Activated CD8-positive, alpha-beta memory T cell treated with anti-CD3 and anti-CD28 coated beads for 1 hour (primary cell): ENCODE results near the gene ACER2.
"Not testable (repeated sequence)": the region's sequence is repeated elsewhere in the genome, so short reads cannot be mapped to it uniquely, and the experiment has no call there.

Source experiments
- DNase-seq, 2 donors: peaks; one replicate each; pipeline ENCODE4 v3.0.0-alpha.2; 2020; ENCODE audit warnings: low read depth in 1 of 2; ENCODE audit errors: extremely low read depth in 1 of 2

The ACER2 gene

GRCh38 chr9:19408316-19408692 is 505 bp upstream of the ACER2 start:
- no peak for DNase-seq

- no peak for DNase-seq
Measured at GRCh38 chr9:19409401-19410194, 789 bp downstream of the ACER2 start.

DNA sequence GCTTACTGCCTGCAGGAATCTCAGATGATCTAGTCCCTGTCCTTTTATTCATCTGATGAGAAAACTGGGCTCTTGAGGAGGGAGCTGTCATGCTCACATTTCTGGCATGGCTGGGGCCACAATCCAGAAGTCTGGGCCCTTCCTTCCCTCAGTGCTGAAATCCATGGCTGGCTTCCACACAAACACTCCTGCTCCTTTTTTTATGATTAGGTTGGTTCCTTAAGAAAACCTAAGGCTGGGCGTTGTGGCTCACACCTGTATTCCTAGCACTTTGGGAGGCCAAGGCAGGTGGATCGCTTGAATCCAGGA is 1.3 kb downstream of the ACER2 start:
- no peak for DNase-seq

DNA sequence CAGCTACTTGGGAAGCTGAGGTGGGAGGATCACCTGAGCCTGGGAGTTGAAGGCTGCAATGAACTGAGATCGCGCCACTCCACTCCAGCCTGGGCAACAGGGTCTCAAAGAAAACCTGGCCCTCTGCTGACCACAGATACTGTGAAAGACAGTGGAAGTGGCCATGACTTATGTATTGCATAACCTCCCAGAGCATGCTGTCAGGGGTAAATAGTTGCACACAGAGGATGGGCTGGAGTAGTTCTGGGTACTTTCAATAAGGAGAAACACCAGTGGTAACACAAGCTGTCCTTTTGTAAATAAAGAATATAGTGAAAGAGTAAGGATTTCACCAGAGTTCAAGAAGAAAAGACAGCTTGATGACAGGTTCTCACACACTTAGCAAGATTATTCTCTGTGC is 1.8 kb downstream of the ACER2 start:
- no peak for DNase-seq

DNA sequence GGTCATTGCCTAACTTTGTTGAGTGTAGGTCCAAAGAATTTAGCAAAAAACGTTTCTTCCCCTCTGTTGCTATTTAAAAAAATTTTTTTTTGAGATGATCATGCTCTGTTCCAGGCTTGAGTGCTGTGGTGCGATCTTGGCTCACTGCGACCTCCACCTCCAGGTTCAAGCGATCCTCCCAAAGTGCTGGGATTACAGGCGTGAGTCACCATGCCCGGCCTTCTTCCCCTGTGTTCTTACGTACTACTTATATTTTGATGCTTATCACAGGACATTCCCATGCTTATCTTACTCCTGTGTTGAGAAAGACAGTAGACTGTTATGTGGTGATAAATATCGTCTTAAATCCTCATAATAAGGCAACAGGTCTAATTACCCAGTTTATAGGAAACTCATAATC is 2.5 kb downstream of the ACER2 start:
- no peak for DNase-seq

- not testable (repeated sequence) for DNase-seq
Measured at GRCh38 chr9:19413456-19413855, 4.6 kb downstream of the ACER2 start.

DNA sequence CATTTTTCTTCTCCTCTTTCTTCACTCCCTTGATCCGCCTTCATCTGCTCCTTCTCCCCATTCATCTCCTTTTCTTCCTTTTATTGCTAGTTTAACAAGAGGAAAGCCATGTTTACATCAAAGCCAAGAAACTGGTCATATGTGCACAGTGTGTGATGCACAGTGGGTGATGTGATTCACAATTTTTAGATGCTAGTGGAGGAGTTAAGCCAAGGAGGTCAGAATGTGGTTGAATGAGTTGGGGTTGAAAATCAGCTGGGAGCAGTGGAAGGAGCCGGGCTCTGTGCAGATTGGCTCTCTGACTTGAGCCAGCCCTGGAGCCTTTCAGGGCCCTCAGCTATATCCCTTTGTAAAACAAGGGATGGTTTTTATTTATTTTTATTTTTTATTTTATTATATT is 7.3 kb downstream of the ACER2 start:
- DNase-seq = no peak

- no peak for DNase-seq
Measured at GRCh38 chr9:19420877-19421276, 12.1 kb downstream of the ACER2 start.

DNA sequence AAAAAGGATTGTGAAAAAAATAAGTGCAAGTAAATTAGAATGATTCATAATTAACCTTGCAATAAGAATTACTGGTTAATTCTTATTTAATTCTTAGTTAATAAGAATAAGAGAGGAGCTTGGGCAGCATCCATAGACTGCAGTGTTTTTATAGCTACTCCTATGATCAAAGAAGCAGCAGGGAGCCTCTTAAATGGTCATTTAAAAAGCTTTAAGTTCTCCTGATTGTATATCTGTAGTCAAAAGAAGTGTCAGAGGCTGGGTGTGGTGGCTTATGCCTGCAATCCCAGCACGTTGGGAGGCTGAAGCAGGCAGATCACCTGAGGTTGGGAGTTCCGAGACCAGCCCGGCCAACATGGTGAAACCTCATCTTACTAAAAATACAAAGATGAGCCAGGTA is 14.4 kb downstream of the ACER2 start:
- DNase-seq = no peak

GRCh38 chr9:19424176-19424779 is 15.5 kb downstream of the ACER2 start:
- DNase-seq = no peak

DNA sequence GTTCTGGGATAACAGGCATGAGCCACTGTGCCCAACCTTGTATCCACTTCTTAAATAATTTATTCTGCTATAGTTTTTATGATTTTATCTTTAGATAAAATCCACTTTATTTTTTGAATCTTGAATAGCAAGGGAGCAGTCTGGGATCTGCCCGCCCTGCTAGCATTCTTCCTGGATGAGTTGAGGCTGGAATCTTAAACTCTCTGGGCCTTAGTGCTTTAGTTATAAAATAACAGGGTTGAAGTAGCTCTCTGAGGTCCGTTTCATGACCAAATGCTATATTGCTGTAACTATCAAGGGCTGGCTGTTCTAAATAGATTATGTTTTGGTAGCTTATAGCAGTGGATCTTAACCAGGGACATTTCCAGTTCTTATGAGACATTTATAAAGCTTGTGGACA is 20.8 kb downstream of the ACER2 start:
- no peak for DNase-seq

DNA sequence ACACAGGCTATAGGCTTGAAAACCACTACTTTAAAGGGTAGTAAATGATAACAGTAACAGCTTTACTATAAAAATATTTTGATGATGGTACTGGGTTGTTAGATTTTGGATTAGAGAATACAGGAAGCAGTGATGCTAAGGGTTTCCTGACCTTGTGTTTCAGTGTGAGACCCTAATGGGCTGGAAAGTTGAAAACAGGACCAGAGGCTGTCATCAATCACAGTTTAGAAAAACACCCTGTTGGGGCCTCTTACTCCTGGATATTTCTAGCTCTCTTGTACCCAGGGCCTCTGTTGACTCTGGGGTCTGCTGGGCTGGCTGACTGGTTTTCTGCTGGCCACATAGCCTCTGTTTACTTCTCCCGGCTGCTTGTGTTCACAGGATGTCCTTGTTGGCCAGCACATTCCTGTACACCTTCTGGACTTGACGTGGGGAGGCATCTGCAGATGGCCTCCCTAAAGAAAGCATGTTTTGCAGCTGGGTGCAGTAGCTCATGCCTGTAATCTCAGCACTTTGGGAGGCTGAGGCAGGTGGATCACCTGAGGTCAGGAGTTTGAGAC is 21.5 kb downstream of the ACER2 start:
- DNase-seq = no peak

DNA sequence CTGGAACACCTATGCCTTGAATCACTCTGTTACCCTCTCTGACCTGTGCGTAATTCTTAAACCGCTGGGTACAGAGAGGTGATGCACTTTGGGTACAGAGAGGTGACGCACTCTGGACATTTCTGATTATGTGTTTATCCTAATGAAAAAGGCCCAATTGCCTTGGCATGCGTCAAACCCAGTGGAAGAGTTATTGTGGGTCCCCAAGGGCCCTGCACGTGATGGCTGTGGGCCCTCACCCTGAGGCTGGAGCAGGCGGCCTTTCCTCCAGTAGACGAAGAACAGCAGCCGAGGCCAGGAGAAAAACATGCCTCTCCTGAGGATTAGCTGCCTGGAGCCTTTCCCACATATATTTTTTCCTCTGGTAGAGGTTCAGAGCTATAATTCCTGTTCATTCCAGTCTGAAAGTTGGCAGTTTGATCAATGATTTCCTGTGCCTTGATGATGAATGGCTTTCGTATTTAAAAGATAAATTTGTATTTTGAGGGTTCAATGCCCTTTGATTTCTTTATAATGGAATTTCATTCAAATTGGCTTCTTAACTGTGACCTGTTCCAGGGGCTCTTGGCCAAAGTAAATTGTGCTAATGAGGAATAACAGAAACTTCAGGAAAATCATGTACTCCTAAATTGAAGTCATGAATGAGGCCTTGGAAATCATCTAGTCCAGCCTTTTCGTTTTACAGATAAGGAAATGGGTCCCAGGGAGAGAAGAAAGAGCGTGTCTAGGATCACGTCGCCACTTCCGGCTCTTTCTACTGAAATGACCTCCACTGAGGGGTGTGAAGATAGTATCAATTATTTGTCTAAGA is 22.8 kb downstream of the ACER2 start:
- no peak for DNase-seq

- no peak for DNase-seq
Measured at GRCh38 chr9:19432473-19432872, 23.7 kb downstream of the ACER2 start.

GRCh38 chr9:19433729-19434128 is 24.9 kb downstream of the ACER2 start:
- DNase-seq = not testable (repeated sequence)

GRCh38 chr9:19440376-19440775 is 31.6 kb downstream of the ACER2 start:
- DNase-seq = no peak

DNA sequence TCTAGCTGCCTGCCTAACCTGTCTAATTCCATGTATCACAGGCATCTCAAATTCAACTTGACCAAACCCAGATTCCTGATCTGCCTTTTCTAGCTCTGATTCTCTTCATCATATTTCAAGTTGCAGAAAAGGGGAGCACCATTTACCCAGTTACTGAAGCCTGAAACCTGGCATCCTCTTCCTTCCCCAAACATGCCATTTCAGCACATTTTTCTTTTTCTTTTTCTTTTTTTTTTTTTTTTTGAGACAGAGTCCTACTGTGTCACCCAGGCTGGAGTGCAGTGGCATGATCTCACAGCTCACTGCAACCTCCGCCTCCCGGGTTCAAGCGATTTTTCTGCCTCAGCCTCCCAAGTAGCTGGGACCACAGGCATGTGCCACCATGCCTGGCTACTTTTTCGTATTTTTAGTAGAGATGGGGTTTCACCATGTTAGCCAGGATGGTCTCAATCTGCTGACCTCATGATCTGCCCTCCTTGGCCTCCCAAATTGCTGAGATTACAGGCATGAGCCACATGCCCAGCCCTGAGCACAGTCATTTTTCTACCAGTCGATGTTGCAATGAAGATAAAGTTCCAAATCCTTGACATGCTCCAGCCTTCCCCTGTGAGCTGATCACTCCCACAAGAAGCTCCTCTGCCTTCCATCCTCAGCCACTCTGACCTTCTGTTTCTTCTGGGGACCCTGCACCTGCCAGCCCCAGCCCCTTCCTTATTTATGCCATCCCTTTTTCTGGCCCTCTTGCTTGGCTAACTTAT is 32.2 kb downstream of the ACER2 start:
- no peak for DNase-seq

GRCh38 chr9:19441730-19442129 is 32.9 kb downstream of the ACER2 start:
- no peak for DNase-seq

DNA sequence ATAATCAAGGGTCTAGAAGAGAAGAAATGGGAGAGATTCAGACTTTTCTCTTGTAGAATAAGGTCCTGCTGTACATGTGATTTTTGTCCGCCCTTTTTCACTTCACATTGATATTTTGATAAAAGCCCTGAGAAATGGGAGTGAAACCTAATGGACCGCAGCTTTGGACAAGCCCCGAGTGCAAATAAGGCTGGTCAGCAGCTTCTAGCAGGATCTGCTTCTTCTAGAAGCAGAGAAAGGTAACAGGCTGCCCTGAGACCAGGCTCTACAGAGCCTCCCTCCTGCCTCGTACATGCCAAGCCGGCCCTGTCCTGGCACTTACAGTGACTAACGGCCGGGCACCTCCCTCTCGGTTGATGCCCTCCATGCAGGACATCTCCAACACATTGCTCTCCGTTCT is 33.4 kb downstream of the ACER2 start:
- no peak for DNase-seq

GRCh38 chr9:19445452-19445851 is 36.6 kb downstream of the ACER2 start:
- no peak for DNase-seq

DNA sequence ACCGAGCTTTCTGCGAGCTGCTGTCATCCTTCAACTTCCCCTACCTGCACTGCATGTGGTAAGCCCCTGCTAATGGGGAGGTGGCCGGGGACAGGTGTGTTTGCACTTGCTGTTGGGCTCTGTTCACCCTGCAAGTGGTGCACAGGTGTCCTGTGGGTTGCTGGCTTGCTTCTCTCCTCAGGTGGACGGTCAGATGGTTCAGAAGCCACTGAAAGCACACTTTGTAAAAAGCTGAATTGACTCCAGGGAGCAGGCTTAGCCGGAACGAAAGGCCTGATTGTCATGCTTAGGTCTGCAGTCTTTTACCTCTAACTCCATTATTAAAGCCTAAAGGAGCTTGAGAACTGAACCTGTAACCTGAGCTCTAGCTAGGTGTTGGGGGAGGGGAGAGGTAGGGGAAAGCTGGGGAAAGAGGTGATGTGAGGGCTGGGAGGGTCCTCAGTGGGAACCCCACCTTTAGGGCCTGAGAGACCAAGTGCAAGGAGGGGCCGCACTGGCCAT is 37.6 kb downstream of the ACER2 start:
- no peak for DNase-seq
